Stimulated activated CD8-positive, alpha-beta memory T cell treated with anti-CD3 and anti-CD28 coated beads, Interleukin-12 subunit alpha, Interleukin-12 subunit beta, amount 100 ng/mL, for 24 hours (primary cell): ENCODE results near the gene SCYL1.

Source experiments
- DNase-seq: peaks from one replicate; pipeline ENCODE4 v3.0.0-alpha.2; 2020; ENCODE audit errors: extremely low read depth

SCYL1 gene

DNA sequence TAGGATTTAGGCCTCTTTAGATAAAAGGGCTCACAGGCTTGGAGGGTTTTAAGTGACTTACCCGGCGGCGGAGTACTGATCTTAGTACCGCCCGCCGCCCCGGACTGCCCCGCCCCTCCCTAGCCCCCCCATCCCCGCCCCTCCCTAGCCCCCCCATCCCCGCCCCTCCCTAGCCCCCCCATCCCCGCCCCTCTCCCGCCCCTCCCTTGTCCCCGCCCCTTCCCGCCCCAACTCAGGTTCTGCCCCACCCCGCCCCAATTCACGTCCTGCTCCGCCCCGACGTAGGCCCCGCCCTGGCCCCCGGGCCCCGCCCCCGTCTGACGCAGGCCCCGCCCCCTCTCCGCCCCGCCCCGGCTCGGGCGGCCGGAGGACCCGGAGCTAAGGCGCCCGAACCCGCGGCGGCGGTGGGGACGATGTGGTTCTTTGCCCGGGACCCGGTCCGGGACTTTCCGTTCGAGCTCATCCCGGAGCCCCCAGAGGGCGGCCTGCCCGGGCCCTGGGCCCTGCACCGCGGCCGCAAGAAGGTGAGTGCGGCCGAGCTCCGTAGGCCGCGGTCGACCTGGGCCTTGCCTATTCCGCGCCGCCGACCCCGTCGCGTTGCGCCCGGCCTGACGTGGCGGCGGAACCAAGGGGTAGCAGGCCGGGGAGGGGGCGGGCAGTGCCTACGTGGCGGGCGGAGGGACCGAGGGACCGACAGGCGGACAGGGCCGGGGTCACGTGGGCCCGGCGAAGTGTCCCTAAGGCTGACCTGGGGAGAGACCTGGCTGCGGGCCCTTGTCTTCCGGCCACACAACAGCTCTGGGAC, at the start of gene SCYL1:
TSS of gene SCYL1 (plus strand) at position 343 of the 805 bp plus-strand sequence. CDS start at position 414, 71 bp downstream.
- DNase-seq, result peak; percentile 58

GRCh38 chr11:65476632-65477148, 48.2 kb upstream of the SCYL1 start:
- no peak for DNase-seq

- peak; percentile 89 for DNase-seq
Observed at GRCh38 chr11:65477149-65477965, 47.5 kb upstream of the SCYL1 start.

GRCh38 chr11:65478388-65479183, 46.3 kb upstream of the SCYL1 start:
- no peak for DNase-seq

DNA sequence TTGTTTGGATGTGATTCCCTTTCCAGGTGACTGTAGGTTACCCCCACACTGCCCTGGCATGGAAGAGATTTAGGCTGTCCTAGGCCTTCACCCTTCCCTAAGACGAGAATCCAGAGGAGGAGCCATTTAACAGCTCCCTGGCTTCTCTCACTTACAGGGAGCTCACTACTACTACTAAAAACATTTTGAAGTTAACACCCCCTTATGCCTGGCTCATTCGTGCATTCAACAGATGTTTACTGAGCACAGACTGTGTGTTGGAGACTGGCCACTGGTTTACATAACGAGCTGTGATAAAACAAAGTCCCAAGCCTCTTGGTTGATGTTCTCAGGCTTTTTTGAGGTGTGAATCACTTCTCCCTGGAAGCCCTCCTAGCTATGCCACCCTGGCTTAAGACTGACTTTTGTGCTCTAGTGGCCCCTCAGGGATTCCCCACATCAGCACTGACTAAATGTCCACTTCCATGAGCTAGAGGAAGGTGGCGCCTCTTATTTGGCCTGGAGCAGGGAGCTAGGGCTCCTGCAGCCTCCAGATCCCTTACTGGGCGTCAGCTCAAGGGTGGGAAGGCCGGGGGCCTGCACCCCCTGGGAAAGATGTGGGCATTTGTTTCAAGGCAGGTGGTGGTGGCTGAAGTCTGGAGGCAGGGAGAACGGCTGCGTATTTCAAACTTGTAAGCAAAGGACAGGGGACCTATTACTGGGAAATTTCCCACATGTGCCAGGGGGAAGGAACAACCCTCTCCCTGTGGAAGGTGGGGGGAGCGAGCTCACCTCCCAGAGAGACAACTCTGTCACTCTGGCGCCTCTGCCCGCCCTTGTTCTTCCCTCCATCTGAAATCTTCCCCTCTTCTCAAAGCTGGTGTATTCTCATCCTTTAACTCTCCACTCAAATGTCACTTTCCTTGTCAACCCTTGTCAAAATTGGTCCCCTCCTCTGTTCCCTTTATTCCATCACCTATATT, 45.4 kb upstream of the SCYL1 start:
- DNase-seq, result no peak

- DNase-seq, result no peak
Observed at GRCh38 chr11:65482306-65482850, 42.5 kb upstream of the SCYL1 start.

GRCh38 chr11:65485920-65486219, 39.0 kb upstream of the SCYL1 start:
- no peak for DNase-seq

DNA sequence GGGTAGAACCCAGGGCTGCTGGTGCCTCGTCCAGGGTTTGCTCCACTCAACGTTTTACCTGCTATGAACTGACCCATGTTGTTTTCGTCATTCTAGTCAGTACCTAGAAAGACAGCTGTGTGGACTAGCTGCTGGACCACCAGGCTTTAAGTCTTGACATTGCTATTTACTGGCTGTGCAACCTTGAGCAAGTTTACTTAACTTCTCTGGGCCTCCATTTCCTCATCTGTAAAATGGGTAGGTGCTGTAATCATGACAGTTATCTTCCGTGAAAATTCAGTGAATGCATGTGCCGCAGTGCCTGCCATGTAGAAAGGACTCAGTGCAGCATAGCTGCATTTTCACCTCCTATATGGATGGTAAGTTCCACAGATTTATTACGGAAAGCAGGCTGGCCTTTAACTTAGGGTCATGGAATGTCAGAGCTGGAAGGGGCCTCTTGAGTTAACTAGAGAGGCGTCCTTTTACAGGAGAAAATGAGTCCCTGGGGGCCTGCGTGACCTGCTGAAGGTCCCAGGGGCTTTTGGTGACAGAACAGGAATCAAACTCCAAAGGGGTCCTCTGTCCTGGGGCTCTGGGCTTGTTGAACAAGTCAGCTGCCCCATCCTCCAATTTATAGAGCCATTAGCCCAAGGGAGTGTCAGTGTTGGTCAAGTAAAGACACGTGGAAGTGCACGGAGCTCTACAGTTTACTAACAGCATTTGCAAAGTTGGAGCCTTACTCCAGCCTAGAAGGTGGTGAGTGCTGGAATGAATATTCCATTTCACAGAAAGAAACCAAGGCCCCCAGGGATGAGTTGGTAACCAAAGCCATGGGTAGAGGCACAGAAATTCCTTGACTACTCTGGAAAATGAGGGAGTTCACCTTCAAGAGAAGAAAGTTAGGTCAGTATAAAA, 38.1 kb upstream of the SCYL1 start:
- no peak for DNase-seq

DNA sequence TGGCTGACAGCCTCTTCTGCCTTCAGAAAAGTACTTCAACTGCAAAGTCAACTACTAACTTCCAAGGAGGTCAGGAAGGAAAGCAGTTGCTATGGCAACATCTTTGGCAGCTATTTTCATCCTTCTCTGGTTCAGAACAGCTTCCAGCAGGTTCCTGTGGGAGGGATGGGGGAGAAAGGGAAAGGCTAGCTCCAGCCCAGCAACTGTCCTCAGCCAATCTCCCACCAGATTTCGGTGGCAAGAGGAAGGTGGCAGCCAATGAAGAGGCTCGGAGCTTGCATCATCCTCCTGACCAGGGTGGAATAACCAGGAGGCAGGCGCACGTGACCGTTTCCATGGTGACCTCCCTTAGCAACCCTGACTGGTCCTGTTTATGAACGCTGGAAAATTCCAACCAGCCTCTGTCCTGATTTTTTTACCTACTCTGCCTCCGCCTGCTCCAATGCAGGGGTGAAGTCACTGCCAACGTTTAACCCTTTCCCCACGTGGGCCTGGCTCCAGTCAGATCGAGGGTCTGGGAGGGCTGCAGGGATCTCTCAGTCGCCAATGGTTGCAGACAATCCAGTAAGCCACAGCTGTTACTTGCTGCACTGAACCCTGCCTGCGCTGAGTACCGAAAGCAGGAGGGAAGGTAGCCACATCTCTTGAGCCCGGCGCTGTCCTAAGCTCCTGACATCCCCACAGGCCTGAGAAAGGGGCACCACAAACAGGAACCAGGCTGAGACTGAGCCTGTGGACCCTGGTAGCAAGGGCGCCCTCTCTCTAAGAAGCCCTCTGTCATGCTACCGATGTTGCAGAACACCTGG, 37.2 kb upstream of the SCYL1 start:
- no peak for DNase-seq

DNA sequence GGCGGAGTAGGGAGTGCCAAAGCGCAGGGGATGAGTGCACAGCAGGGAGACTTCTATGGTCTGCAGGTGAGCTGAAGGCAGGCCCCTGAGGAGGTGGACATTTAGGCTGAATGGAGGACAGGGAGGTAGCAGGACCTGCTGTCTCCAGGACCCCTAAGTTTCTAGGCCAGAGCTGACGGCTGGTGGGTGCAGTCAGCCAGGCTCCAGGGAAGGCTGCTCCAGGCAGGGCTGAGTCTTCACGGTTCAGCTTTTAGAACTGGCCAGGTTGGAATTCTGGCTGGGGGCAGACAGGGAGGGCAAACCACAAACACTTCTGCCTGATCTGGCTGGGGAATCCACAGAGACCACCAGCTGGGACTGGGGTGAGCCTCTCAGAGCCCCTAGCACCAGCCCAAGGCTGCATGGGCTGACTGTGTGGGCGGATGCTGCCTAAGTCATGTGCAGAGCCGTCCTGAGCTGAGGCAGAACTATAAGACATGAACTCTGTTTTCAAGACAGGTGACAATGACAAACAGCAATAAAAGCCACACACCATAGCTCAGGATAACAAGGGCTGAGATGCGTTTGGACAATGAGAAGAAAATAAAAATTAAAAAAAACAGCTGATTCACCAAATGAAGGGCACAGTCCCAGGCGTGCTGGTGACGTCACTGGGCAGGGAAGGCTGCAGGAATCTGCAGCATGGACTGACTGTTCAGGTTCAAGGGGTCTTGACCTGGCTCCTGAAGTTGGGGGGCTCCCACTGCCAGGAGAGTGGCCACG, 36.4 kb upstream of the SCYL1 start:
- no peak for DNase-seq

DNA sequence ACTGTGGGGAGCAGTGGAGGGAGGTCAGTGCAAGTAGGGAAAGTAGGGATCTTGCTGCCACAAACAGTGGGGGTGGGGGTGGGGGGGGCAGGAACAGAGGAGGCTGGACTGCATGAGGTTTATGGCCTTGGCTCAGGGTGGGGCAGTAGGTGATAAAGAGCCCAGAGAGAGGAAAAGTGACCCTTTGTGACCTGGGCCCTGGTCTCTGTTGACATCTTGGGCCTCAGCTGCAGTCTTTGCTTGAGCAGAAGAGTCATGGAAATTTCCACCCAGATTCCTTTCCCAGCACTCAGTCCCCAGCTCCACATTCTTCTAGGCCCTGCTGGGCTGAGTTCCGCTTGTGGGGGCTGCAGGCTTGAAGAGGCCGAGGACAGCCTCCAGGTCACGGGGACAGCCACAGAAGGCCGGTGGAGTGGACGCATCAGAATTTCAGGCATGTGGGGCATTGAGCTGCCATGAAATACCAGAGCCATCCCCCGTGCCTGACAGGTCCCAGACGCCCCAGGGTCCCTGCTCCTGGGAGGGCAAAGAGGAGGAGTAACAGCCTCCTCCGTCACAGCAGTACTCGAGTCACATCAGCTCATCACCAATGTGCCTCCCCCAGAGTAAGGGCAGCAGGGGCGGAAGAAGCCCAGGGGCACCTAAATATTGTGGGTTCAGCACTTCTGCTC, 35.7 kb upstream of the SCYL1 start:
- no peak for DNase-seq

- no peak for DNase-seq
Observed at GRCh38 chr11:65489706-65490320, 35.1 kb upstream of the SCYL1 start.

DNA sequence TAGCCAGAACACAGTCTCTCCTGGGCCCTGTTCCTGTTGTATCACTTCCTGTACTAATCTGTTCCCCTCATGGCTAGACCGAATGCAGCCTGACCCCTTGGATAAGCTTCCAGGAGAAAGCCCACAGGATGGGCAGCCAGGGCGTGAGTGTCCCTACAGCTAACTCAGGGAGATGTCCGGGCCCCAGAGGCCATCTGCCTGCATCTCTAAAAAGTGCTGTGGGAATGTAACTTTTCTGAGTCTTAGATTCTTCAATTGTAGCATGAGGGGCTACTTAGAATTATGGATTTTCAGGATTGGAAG, 33.8 kb upstream of the SCYL1 start:
- DNase-seq, result no peak

DNA sequence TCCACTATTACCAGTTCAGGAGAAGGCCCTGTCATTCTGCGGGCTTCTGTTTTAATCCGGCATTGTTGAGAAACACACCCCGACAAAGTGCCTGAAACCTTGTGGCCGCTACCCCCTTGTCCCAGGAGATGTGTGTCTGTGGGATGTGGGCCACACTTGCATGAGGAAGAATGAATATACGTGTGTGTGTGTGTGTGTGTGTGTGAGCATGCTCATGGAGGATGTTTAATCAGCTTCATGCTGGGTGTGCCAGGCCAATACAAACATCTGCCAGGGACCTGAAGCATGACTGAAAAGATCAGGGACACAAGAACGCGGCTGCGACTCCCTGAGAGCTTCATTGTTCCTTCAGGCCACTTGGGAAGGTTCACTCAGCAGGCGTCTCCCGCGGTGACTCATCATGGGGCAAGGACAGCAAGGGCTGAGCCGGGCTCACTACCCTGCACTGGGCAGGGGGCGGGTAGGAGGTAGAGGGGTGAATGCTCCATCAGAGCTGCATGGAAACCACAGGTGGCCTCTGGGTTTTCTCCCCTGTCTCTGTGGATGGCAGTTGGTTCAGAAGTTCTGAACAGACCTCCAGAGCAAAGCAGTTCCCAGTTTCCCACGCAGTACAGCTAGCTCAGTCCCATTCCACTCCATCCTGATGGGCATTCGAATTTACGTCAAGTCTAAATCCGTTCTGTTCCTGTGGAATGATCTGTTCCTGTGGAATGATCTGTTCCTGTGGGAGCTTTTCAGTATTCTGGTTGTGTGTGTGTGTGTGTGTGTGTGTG, 33.1 kb upstream of the SCYL1 start:
- no peak for DNase-seq

DNA sequence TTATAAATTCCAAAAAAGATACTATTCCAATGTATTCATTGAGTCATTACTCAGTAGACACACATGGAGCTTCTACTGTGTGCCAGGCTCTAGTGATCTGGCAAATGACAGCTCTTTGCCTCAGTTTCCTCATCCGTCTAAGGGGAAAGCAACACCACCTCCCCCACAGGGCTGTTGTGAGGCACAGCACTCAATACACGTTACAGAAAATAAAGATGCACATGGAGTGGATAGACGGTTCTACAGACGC, 32.6 kb upstream of the SCYL1 start:
- no peak for DNase-seq

GRCh38 chr11:65492637-65493366, 32.1 kb upstream of the SCYL1 start:
- no peak for DNase-seq
